ENCODE results near the gene ABCA13.

- TF ChIP-seq POLR2A (IDR thresholded peaks at IDR 0.05) (no peak), CTCF (IDR thresholded peaks at IDR 0.05) (no peak), POLR2AphosphoS5 (IDR thresholded peaks at IDR 0.05) (no peak), EP300 (IDR thresholded peaks at IDR 0.05) (no peak)
These were observed 83.8 kb downstream of the ABCA13 start for GRCh38 chr7:48255046-48255445.

All from gastroesophageal sphincter (tissue), 3 donors.